ENCODE data around the gene TTLL12. TPM values are rescaled to one million over a fixed set of nuclear protein-coding genes. Genes with fewer than 3 reads are reported as not detected.

TTLL12 gene
- total RNA-seq, 1 experiment from 2014 or later = 61.0 TPM

GRCh38 chr22:43172191-43172590 lies 14.7 kb downstream of the TTLL12 start:
- no peak for TF ChIP-seq CTCF (IDR thresholded peaks at IDR 0.05; ENCODE audit: unreplicated experiment)
- POLR2A ChIA-PET = interaction anchor here (0.6 to 1.0 kb wide), 3 partner anchors 11 to 15 kb away, joined by 3 to 4 read pairs (median 4); no protein-coding TSS in a partner anchor
- BruUV-seq (replicated peaks) = no TSS peak

GRCh38 chr22:43171607-43172006 lies 15.3 kb downstream of the TTLL12 start:
- no peaks in the 10 kb centered on the region for H3K9me3 Mint-ChIP-seq (ENCODE audit: unreplicated experiment)

More at GRCh38 chr22:43172191-43172590, 14.7 kb downstream of the TTLL12 start:
- no peaks in the 10 kb centered on the region for H3K4me1 Mint-ChIP-seq (ENCODE audit: insufficient read depth, unreplicated experiment)
- CTCF ChIA-PET = interaction anchor here (1.2 kb wide), 1 partner anchor 16 kb away, joined by 3 read pairs; no protein-coding TSS in a partner anchor
- H3K9me3 Mint-ChIP-seq (ENCODE audit: unreplicated experiment) = no peaks in the 10 kb centered on the region
- H3K27me3 Mint-ChIP-seq (ENCODE audit: insufficient read depth, unreplicated experiment) = no peaks in the 10 kb centered on the region
- intact Hi-C loops (cut with micrococcal nuclease) = no loop called here
- no peak for DNase-seq (ENCODE audit: unreplicated experiment)
- H3K27ac Mint-ChIP-seq (ENCODE audit: low read depth, unreplicated experiment) = no peak overlapping the region
- no peak overlapping the region for H3K4me3 Mint-ChIP-seq (ENCODE audit: unreplicated experiment)
- peaks cover 62% of the 10 kb centered on the region for H3K36me3 Mint-ChIP-seq (ENCODE audit: insufficient read depth, unreplicated experiment)

GRCh38 chr22:43171019-43171491 lies 15.9 kb downstream of the TTLL12 start:
- CTCF ChIA-PET = no interaction called here
- no peak for TF ChIP-seq CTCF (IDR thresholded peaks at IDR 0.05; ENCODE audit: unreplicated experiment)
- BruUV-seq (replicated peaks) = no TSS peak
- Mint-ChIP-seq H3K4me3 (ENCODE audit: unreplicated experiment) (no peak overlapping the region), H3K9me3 (ENCODE audit: unreplicated experiment) (no peaks in the 10 kb centered on the region), H3K4me1 (ENCODE audit: insufficient read depth, unreplicated experiment) (no peaks in the 10 kb centered on the region), H3K27me3 (ENCODE audit: insufficient read depth, unreplicated experiment) (no peaks in the 10 kb centered on the region), H3K27ac (ENCODE audit: low read depth, unreplicated experiment) (no peak overlapping the region), H3K36me3 (ENCODE audit: insufficient read depth, unreplicated experiment) (peaks cover 51% of the 10 kb centered on the region)
- intact Hi-C loops (cut with micrococcal nuclease) = no loop called here
- POLR2A ChIA-PET = interaction anchor here (1.0 to 1.4 kb wide), 2 partner anchors 13 to 17 kb away, joined by 4 to 5 read pairs; no protein-coding TSS in a partner anchor
- no peak for DNase-seq (ENCODE audit: unreplicated experiment)

More at GRCh38 chr22:43171607-43172006, 15.3 kb downstream of the TTLL12 start:
- TF ChIP-seq CTCF (IDR thresholded peaks at IDR 0.05; ENCODE audit: unreplicated experiment) = no peak
- Mint-ChIP-seq H3K27ac (ENCODE audit: low read depth, unreplicated experiment) (no peak overlapping the region), H3K36me3 (ENCODE audit: insufficient read depth, unreplicated experiment) (peaks cover 56% of the 10 kb centered on the region), H3K27me3 (ENCODE audit: insufficient read depth, unreplicated experiment) (no peaks in the 10 kb centered on the region), H3K4me1 (ENCODE audit: insufficient read depth, unreplicated experiment) (no peaks in the 10 kb centered on the region), H3K4me3 (ENCODE audit: unreplicated experiment) (no peak overlapping the region)
- CTCF ChIA-PET = interaction anchor here (1.2 kb wide), 1 partner anchor 16 kb away, joined by 3 read pairs; no protein-coding TSS in a partner anchor
- POLR2A ChIA-PET = interaction anchor here (0.6 kb wide), 1 partner anchor 12 kb away, joined by 4 read pairs; no protein-coding TSS in a partner anchor
- no peak for DNase-seq (ENCODE audit: unreplicated experiment)
- intact Hi-C loops (cut with micrococcal nuclease) = no loop called here
- BruUV-seq (replicated peaks) = no TSS peak

GRCh38 chr22:43170131-43170480 lies 16.8 kb downstream of the TTLL12 start:
- no peaks in the 10 kb centered on the region for H3K27me3 Mint-ChIP-seq (ENCODE audit: insufficient read depth, unreplicated experiment)
- no TSS peak for BruUV-seq (replicated peaks)
- TF ChIP-seq CTCF (IDR thresholded peaks at IDR 0.05; ENCODE audit: unreplicated experiment) = no peak
- intact Hi-C loops (cut with micrococcal nuclease) = loop anchor here (1.0 kb wide), 1 partner anchor 11 kb away; no protein-coding TSS in a partner anchor
- H3K4me3 Mint-ChIP-seq (ENCODE audit: unreplicated experiment) = no peak overlapping the region
- no peak overlapping the region for H3K27ac Mint-ChIP-seq (ENCODE audit: low read depth, unreplicated experiment)
- POLR2A ChIA-PET = interaction anchor here (1.0 to 1.4 kb wide), 2 partner anchors 14 to 18 kb away, joined by 4 to 5 read pairs; no protein-coding TSS in a partner anchor
- CTCF ChIA-PET = interaction anchor here (1.3 kb wide), 1 partner anchor 18 kb away, joined by 4 read pairs; no protein-coding TSS in a partner anchor
- no peaks in the 10 kb centered on the region for H3K4me1 Mint-ChIP-seq (ENCODE audit: insufficient read depth, unreplicated experiment)
- DNase-seq (ENCODE audit: unreplicated experiment) = no peak
- H3K36me3 Mint-ChIP-seq (ENCODE audit: insufficient read depth, unreplicated experiment) = peaks cover 48% of the 10 kb centered on the region
- H3K9me3 Mint-ChIP-seq (ENCODE audit: unreplicated experiment) = no peaks in the 10 kb centered on the region
